ENCODE results near the gene KLK6. TPM values are rescaled to one million over a fixed set of nuclear protein-coding genes. Genes with fewer than 3 reads are reported as not detected.

The KLK6 gene
- total RNA-seq, 1 experiment from 2014 or later, result not detected

GRCh38 chr19:51010066-51010795, 40.8 kb upstream of the KLK6 start:
- Histone ChIP-seq H3K27me3 (replicated peaks; ENCODE audit: insufficient read depth, low read depth, low read length, poor library complexity) (peaks cover 48% of the 10 kb centered on the region), H3K4me3 (ENCODE audit: low read depth, low read length, poor library complexity, severe bottlenecking) (no peak overlapping the region), H3K9me3 (ENCODE audit: low read depth, low read length, poor library complexity, severe bottlenecking) (no peaks in the 10 kb centered on the region), H3K4me1 (ENCODE audit: insufficient read depth, low read length, poor library complexity, severe bottlenecking) (no peaks in the 10 kb centered on the region), H3K36me3 (ENCODE audit: insufficient read depth, low read length, poor library complexity, severe bottlenecking) (no peaks in the 10 kb centered on the region), H3K27ac (ENCODE audit: low read depth, low read length, poor library complexity, severe bottlenecking) (no peak overlapping the region)
- no peak for TF ChIP-seq EZH2 (IDR thresholded peaks at IDR 0.05; ENCODE audit: borderline replicate concordance, low read depth, low read length, poor library complexity, severe bottlenecking)
- TF ChIP-seq CTCF (conservative IDR thresholded peaks at IDR 0.05; ENCODE audit: low read depth, low read length), result no peak
- intact Hi-C loops (cut with micrococcal nuclease; ENCODE audit: unreplicated experiment), result loop anchor here (10.0 kb wide), 1 partner anchor 305 kb away; no protein-coding TSS in a partner anchor
- BruUV-seq (replicated peaks), result no TSS peak
- POLR2A ChIA-PET (ENCODE audit: low non-redundant PET), result no interaction called here
- CTCF ChIA-PET, result interaction anchor here (0.6 kb wide), 1 partner anchor 1275 kb away, joined by 3 read pairs; no protein-coding TSS in a partner anchor
- no peak for DNase-seq (ENCODE audit: low spot score)

DNA sequence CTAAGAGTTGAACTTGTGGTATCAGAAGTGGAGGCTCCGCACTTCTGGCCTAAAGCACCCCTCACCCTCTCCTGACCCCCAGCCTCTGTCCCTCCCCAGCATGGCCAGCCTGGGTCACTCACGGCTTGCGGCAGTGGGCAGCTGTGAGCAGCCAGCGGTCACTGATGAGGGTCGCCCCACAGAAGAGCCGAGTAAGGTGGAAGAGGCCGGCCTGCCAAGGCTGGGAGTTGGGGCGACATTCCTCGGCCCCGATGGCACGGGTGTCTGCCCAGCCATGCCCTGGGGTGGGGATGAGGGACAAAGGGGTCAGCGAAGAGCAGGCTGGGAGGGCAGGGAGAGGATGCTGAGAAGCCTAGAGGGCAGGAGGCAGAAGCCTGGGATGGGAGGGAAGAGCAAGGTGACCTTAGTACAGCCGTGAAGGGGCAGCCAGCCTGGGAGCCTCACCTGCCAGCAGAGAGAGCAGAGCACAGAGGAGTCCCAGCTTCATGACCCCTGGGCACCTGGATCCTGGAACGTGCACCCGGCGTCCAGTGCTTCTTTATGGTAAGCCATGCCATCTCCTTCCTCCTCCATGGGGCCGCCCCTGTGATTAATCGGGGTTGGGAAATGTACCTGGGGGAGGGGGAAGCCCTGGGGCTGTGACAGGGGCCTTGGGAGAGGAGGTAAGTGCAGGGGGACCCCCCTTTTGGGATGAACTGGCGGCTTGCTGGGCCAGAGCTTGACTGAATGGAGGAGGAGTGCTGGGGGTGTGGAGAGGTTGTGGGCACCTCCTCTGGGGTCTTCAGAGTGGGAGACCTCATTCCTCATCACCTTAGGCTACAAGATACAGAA, 39.9 kb upstream of the KLK6 start:
- peaks cover 48% of the 10 kb centered on the region for H3K27me3 ChIP-seq (replicated peaks; ENCODE audit: insufficient read depth, low read depth, low read length, poor library complexity)
- H3K4me3 ChIP-seq (ENCODE audit: low read depth, low read length, poor library complexity, severe bottlenecking), result no peak overlapping the region
- no peak overlapping the region for H3K27ac ChIP-seq (ENCODE audit: low read depth, low read length, poor library complexity, severe bottlenecking)
- ChIA-PET POLR2A (ENCODE audit: low non-redundant PET) (no interaction called here), CTCF (no interaction called here)
- DNase-seq (ENCODE audit: low spot score), result no peak
- H3K36me3 ChIP-seq (ENCODE audit: insufficient read depth, low read length, poor library complexity, severe bottlenecking), result no peaks in the 10 kb centered on the region
- H3K4me1 ChIP-seq (ENCODE audit: insufficient read depth, low read length, poor library complexity, severe bottlenecking), result no peaks in the 10 kb centered on the region
- BruUV-seq (replicated peaks), result no TSS peak
- H3K9me3 ChIP-seq (ENCODE audit: low read depth, low read length, poor library complexity, severe bottlenecking), result no peaks in the 10 kb centered on the region
- TF ChIP-seq CTCF (conservative IDR thresholded peaks at IDR 0.05; ENCODE audit: low read depth, low read length), result no peak
- TF ChIP-seq EZH2 (IDR thresholded peaks at IDR 0.05; ENCODE audit: borderline replicate concordance, low read depth, low read length, poor library complexity, severe bottlenecking), result no peak
- intact Hi-C loops (cut with micrococcal nuclease; ENCODE audit: unreplicated experiment), result no loop called here

DNA sequence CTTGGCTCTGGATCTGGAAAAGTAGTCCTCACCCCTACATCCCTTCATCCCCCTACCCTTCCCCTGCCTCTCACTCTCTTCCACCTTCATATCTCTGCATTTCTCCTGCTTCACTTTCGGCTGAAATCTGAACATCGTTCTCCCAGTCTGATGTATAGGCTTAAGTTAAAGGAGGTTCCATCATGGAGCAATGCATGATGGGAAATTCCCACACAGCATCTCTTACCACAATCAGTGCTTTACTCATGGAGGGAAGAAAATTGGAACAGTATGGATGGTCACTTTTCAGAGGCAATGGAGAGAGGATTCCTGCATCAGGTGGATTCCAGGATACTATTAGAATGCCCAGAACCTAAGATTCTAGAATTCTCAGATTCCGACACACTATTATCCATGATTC, 38.1 kb upstream of the KLK6 start:
- H3K4me1 ChIP-seq (ENCODE audit: insufficient read depth, low read length, poor library complexity, severe bottlenecking), result no peaks in the 10 kb centered on the region
- ChIA-PET CTCF (no interaction called here), POLR2A (ENCODE audit: low non-redundant PET) (no interaction called here)
- no peak for DNase-seq (ENCODE audit: low spot score)
- BruUV-seq (replicated peaks), result no TSS peak
- no peak overlapping the region for H3K4me3 ChIP-seq (ENCODE audit: low read depth, low read length, poor library complexity, severe bottlenecking)
- peaks cover 48% of the 10 kb centered on the region for H3K27me3 ChIP-seq (replicated peaks; ENCODE audit: insufficient read depth, low read depth, low read length, poor library complexity)
- no peaks in the 10 kb centered on the region for H3K9me3 ChIP-seq (ENCODE audit: low read depth, low read length, poor library complexity, severe bottlenecking)
- no peaks in the 10 kb centered on the region for H3K36me3 ChIP-seq (ENCODE audit: insufficient read depth, low read length, poor library complexity, severe bottlenecking)
- H3K27ac ChIP-seq (ENCODE audit: low read depth, low read length, poor library complexity, severe bottlenecking), result no peak overlapping the region
- no peak for TF ChIP-seq CTCF (conservative IDR thresholded peaks at IDR 0.05; ENCODE audit: low read depth, low read length)
- no peak for TF ChIP-seq EZH2 (IDR thresholded peaks at IDR 0.05; ENCODE audit: borderline replicate concordance, low read depth, low read length, poor library complexity, severe bottlenecking)
- intact Hi-C loops (cut with micrococcal nuclease; ENCODE audit: unreplicated experiment), result no loop called here
